Retina (tissue), 1 donor: ENCODE results near the gene RGS1.

ENCODE experiments used
- DNase-seq: peaks from one replicate; pipeline ENCODE4 v3.0.0-alpha.2; 2016

The RGS1 gene

GRCh38 chr1:192584866-192585265 is 9.3 kb downstream of the RGS1 start:
- DNase-seq = no peak

GRCh38 chr1:192587386-192588266 is 12.1 kb downstream of the RGS1 start:
- no peak for DNase-seq

- DNase-seq = no peak
These were observed 13.0 kb downstream of the RGS1 start for GRCh38 chr1:192588546-192588945.

- DNase-seq = no peak
These were observed 14.2 kb downstream of the RGS1 start for GRCh38 chr1:192589813-192590212.

- DNase-seq = no peak
These were observed 16.9 kb downstream of the RGS1 start for GRCh38 chr1:192592517-192592916.

- DNase-seq = no peak
These were observed 17.6 kb downstream of the RGS1 start for GRCh38 chr1:192592981-192593708.

GRCh38 chr1:192595299-192595698 is 19.7 kb downstream of the RGS1 start:
- DNase-seq = no peak

GRCh38 chr1:192598589-192598988 is 23.0 kb downstream of the RGS1 start:
- no peak for DNase-seq

GRCh38 chr1:192600275-192600674 is 24.7 kb downstream of the RGS1 start:
- no peak for DNase-seq

- no peak for DNase-seq
These were observed 25.6 kb downstream of the RGS1 start for GRCh38 chr1:192601143-192601542.

GRCh38 chr1:192601567-192601966 is 26.0 kb downstream of the RGS1 start:
- no peak for DNase-seq

- no peak for DNase-seq
These were observed 27.2 kb downstream of the RGS1 start for GRCh38 chr1:192602757-192603156.

- no peak for DNase-seq
These were observed 27.7 kb downstream of the RGS1 start for GRCh38 chr1:192603218-192603787.

- no peak for DNase-seq
These were observed 29.5 kb downstream of the RGS1 start for GRCh38 chr1:192604979-192605620.

GRCh38 chr1:192608671-192609070 is 33.1 kb downstream of the RGS1 start:
- no peak for DNase-seq

GRCh38 chr1:192609110-192610079 is 33.8 kb downstream of the RGS1 start:
- no peak for DNase-seq

GRCh38 chr1:192610112-192610889 is 34.7 kb downstream of the RGS1 start:
- no peak for DNase-seq

- DNase-seq = no peak
These were observed 39.5 kb downstream of the RGS1 start for GRCh38 chr1:192615055-192615454.

GRCh38 chr1:192620071-192620635 is 44.6 kb downstream of the RGS1 start:
- no peak for DNase-seq

- no peak for DNase-seq
These were observed 51.0 kb downstream of the RGS1 start for GRCh38 chr1:192626366-192627179.
